GM12892 (cell line): ENCODE data around the gene KMT5B.

ENCODE experiments used
- POLR2A ChIP-seq: IDR thresholded peaks from 2 replicates; pipeline ENCODE4 v1.6.1; 2011; ENCODE audit warnings: low read depth, low read length, control low read depth
- POLR2AphosphoS5 ChIP-seq: IDR thresholded peaks from 2 replicates; pipeline ENCODE4 v1.6.1; 2011; ENCODE audit warnings: low read depth, low read length, control low read depth
- TAF1 ChIP-seq: IDR thresholded peaks from 2 replicates; pipeline ENCODE4 v1.6.1; 2011; ENCODE audit warnings: low read depth, mild to moderate bottlenecking, control low read depth, low read length, borderline replicate concordance

DNA sequence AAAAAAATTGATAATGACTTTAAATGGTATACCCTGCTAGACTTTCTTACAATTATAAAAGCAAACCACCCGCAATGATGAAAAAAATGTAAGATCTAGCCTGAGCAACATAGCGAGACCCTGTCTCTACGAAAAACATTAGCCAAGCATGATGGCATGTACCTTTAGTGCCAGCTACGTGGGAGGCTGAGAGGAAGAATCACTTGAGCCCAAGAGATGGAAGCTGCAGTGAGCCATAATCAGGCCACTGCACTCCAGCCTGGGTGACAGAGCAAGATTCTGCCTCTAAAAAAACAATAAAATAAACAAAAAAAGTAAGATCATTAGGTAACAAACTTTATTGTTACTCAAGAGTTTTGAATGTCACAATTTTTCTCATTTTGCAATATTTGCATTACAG is 39.2 kb downstream of the KMT5B start:
- TF ChIP-seq TAF1 (no peak), POLR2A (no peak), POLR2AphosphoS5 (no peak)
